ENCODE measurements around the gene LOXHD1. TPM values are rescaled to one million over a fixed set of nuclear protein-coding genes. Genes with fewer than 3 reads are reported as not detected.
A peak's percentile ranks its signal among the peaks of the same experiment; 100 is the strongest.

LOXHD1 gene
- total RNA-seq, 4 donors from 2014 or later = 0.41 TPM; not detected in 3

DNA sequence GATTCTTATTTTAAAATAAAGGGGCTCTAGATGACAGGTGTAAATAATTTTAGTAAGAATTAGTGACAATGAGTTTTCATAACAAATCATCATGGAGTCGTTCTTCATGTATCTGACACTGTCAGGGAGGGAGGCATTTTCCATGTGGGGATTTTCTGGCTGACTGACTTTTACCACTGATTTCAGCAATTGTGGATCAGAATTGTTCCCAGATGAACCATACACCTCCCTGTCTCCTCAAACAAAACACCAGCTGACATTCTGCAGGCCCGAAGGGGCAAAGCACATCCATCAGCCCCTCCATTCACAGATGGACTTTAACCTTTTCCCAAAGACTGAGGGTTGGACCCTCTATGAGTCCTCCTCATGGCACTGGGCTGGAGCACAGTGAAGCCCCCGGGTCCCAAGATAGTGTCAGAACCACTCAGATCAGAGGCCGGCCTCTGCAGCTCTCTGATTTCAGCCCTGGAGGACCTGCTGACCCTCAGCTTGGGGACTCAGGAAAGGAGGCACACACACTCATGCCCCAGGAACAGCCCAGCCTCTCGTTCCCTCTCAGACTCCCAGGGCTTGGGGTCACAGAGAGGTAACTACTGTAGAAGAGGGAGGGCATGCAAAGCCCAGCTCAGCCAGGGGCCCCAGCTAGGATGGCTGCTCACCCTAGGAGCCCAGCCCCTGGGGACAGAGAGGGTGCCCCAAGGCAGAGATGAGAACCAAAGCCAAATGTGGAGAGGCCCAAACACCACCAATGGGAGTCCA lies 43.2 kb upstream of the LOXHD1 start:
- DNase-seq (no peak), ATAC-seq (no peak)
- Histone ChIP-seq H3K4me3 (no peak overlapping the region), H3K4me1 (peaks cover 17% of the 10 kb centered on the region in 2 donors), H3K9me3 (no peaks in the 10 kb centered on the region), H3K27ac (no peak overlapping the region), H3K27me3 (no peaks in the 10 kb centered on the region), H3K36me3 (no peaks in the 10 kb centered on the region)
- TF ChIP-seq, protein P1, sequence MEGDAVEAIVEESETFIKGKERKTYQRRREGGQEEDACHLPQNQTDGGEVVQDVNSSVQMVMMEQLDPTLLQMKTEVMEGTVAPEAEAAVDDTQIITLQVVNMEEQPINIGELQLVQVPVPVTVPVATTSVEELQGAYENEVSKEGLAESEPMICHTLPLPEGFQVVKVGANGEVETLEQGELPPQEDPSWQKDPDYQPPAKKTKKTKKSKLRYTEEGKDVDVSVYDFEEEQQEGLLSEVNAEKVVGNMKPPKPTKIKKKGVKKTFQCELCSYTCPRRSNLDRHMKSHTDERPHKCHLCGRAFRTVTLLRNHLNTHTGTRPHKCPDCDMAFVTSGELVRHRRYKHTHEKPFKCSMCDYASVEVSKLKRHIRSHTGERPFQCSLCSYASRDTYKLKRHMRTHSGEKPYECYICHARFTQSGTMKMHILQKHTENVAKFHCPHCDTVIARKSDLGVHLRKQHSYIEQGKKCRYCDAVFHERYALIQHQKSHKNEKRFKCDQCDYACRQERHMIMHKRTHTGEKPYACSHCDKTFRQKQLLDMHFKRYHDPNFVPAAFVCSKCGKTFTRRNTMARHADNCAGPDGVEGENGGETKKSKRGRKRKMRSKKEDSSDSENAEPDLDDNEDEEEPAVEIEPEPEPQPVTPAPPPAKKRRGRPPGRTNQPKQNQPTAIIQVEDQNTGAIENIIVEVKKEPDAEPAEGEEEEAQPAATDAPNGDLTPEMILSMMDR (IDR thresholded peaks at IDR 0.05 in 4 of 5, conservative IDR thresholded peaks at IDR 0.05 in 1 of 5) = no peak
- no peak for TF ChIP-seq POLR2A (IDR thresholded peaks at IDR 0.05)
- in situ Hi-C loops (cut with MboI; ENCODE audit: low sequenced_read_pairs in 4 of 4) (no loop called here), intact Hi-C loops (cut with DNase I; ENCODE audit: low total_unique reads) (no loop called here)

DNA sequence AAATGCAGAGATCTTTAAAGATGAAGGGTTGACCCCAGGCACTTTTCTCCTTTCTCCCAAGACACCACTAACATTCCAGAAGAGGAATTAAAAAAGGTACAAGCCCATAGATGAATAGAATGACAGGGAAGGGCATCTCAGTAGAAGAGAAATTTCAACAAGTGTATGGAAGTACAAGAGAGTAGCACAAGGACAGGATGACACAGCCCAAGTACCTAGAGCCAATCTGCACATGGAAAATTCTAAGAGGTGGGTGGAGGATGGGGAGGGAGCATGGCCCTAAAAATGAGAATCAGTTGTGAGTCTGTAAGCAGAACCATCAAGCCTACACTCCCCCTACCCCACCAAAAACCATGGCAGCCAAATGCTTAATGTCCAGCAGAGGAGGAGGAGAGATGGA lies 39.7 kb upstream of the LOXHD1 start:
- intact Hi-C loops (cut with DNase I; ENCODE audit: low total_unique reads) = no loop called here
- H3K27me3 ChIP-seq = no peaks in the 10 kb centered on the region

DNA sequence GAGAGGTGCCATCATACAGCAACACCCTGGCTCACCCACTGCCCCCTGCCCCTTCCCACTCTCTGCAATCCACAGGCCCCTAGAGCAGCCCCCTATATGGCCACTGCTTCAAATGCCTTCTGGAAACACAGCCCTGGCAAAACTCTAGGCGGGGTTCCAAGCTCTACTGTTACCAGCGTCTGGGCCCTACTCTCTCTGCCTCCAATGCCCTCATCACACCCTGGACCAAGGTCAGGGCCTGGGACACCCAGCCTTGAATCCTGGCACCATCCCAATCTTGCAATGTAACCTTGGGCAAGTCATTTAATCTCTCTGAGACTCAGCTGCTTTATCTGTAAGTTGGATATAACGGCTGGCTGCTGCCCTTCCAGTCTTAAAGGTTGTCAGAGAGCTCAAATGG lies 39.2 kb upstream of the LOXHD1 start:
- Histone ChIP-seq H3K36me3 (no peaks in the 10 kb centered on the region), H3K4me3 (no peak overlapping the region), H3K4me1 (peaks cover 12 to 14% of the 10 kb centered on the region in 2 donors), H3K27ac (peak overlapping the region in 1 of 4 donors; percentile 10), H3K27me3 (no peaks in the 10 kb centered on the region), H3K9me3 (no peaks in the 10 kb centered on the region)
- DNase-seq = peak in 1 of 2 donors; percentile 55
- in situ Hi-C loops (cut with MboI; ENCODE audit: low sequenced_read_pairs in 4 of 4) = no loop called here
- intact Hi-C loops (cut with DNase I; ENCODE audit: low total_unique reads) = no loop called here
- peak in 1 of 2 donors; percentile 80 for ATAC-seq
- TF ChIP-seq POLR2A (IDR thresholded peaks at IDR 0.05) = no peak
- TF ChIP-seq, protein P1 (IDR thresholded peaks at IDR 0.05 in 4 of 5, conservative IDR thresholded peaks at IDR 0.05 in 1 of 5) = no peak

More for the DNA sequence above, 39.7 kb upstream of the LOXHD1 start:
- Histone ChIP-seq H3K36me3 (no peaks in the 10 kb centered on the region), H3K4me1 (peaks cover 12 to 14% of the 10 kb centered on the region in 2 donors), H3K4me3 (no peak overlapping the region), H3K27ac (peak overlapping the region in 1 of 4 donors; percentile 10), H3K9me3 (no peaks in the 10 kb centered on the region)
- DNase-seq (no peak), ATAC-seq (no peak)
- TF ChIP-seq, protein P1 (IDR thresholded peaks at IDR 0.05 in 4 of 5, conservative IDR thresholded peaks at IDR 0.05 in 1 of 5) = no peak
- TF ChIP-seq POLR2A (IDR thresholded peaks at IDR 0.05) = no peak
- in situ Hi-C loops (cut with MboI; ENCODE audit: low sequenced_read_pairs in 4 of 4) = no loop called here

DNA sequence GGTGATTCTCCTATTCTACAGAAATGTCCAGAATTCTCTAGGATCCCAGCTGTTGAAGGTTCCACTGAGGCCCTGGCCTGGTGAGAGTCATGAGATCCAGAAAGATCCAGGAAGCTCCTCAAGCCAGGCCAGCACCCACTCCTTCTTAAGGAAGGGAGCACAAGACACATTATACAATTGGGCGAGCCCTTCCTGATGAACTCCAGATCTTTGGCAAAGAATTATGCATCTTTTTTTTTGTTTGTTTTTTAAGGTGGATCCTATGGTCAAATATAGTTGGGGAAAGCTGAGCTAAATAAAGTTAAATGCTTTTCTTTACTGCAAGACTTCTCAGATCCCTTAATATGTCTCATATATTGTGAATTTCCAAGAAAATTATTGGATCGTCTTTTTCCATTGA lies 37.0 kb upstream of the LOXHD1 start:
- H3K4me3 ChIP-seq = no peak overlapping the region
- H3K9me3 ChIP-seq = no peaks in the 10 kb centered on the region
- no peak overlapping the region for H3K27ac ChIP-seq
- intact Hi-C loops (cut with DNase I; ENCODE audit: low total_unique reads) = no loop called here
- DNase-seq = no peak
- H3K27me3 ChIP-seq = no peaks in the 10 kb centered on the region
- H3K4me1 ChIP-seq = peaks cover 12 to 22% of the 10 kb centered on the region in 2 donors
- ATAC-seq = no peak
- TF ChIP-seq, protein P1 (IDR thresholded peaks at IDR 0.05 in 4 of 5, conservative IDR thresholded peaks at IDR 0.05 in 1 of 5) = no peak
- no peak for TF ChIP-seq POLR2A (IDR thresholded peaks at IDR 0.05)
- H3K36me3 ChIP-seq = no peaks in the 10 kb centered on the region
- in situ Hi-C loops (cut with MboI; ENCODE audit: low sequenced_read_pairs in 4 of 4) = no loop called here

Data from gastrocnemius medialis (tissue), 4 donors.